GM23248 (cell line): ENCODE data around the gene HSBP1L1.

Experiments used
- EZH2 ChIP-seq: fragments of 200-600 bp; sonication (generic); IDR thresholded peaks from 2 replicates; pipeline ENCODE4 v1.6.1; 2018; ENCODE audit warnings: antibody characterized with exemption, mild to moderate bottlenecking; ENCODE audit not compliant: insufficient read depth, poor library complexity, severe bottlenecking
- EZH2phosphoT487 ChIP-seq: fragments of 200-600 bp; sonication (generic); IDR thresholded peaks from 2 replicates; pipeline ENCODE4 v1.6.1; 2018; ENCODE audit warnings: antibody characterized with exemption, moderate library complexity, mild to moderate bottlenecking, low read depth; ENCODE audit not compliant: insufficient read depth

GRCh38 chr18:79972720-79973119 lies 8.3 kb downstream of the HSBP1L1 start:
- TF ChIP-seq EZH2 (no peak), EZH2phosphoT487 (no peak)
